ENCODE data around the gene CBX5.
"Not testable (repeated sequence)": the region's sequence is repeated elsewhere in the genome, so short reads cannot be mapped to it uniquely, and the experiment has no call there.

Gene CBX5

GRCh38 chr12:54187075-54187474, 92.8 kb downstream of the CBX5 start:
- H3K4me3 ChIP-seq (ENCODE audit: low read length) = no peak overlapping the region
- DNase-seq (ENCODE audit: low read depth, low spot score) = no peak

GRCh38 chr12:54185919-54186318, 94.0 kb downstream of the CBX5 start:
- H3K4me3 ChIP-seq (ENCODE audit: low read length) = no peak overlapping the region
- no peak for DNase-seq (ENCODE audit: low read depth, low spot score)

- not testable (repeated sequence) for H3K4me3 ChIP-seq (ENCODE audit: low read length); DNase-seq (ENCODE audit: low read depth, low spot score)
These were observed 94.6 kb downstream of the CBX5 start for GRCh38 chr12:54185297-54185696.

- no peak overlapping the region for H3K4me3 ChIP-seq (ENCODE audit: low read length)
- DNase-seq (ENCODE audit: low read depth, low spot score) = no peak
These were observed 95.7 kb downstream of the CBX5 start for GRCh38 chr12:54184024-54184805.

- H3K4me3 ChIP-seq (ENCODE audit: low read length) = no peak overlapping the region
- DNase-seq (ENCODE audit: low read depth, low spot score) = no peak
These were observed 96.9 kb downstream of the CBX5 start for GRCh38 chr12:54182981-54183380.

- no peak overlapping the region for H3K4me3 ChIP-seq (ENCODE audit: low read length)
- DNase-seq (ENCODE audit: low read depth, low spot score) = no peak
These were observed 97.8 kb downstream of the CBX5 start for GRCh38 chr12:54182086-54182485.

All from Jurkat, Clone E6-1 (cell line).